HL-60/S4 treated with phorbol 12-myristate 13-acetate at 8.2 ng/mL for 4 days and 3 days (cell line): Measurements from ENCODE around the gene LARGE1.
"Not testable (repeated sequence)": the region's sequence is repeated elsewhere in the genome, so short reads cannot be mapped to it uniquely, and the experiment has no call there.

Source experiments
- in situ Hi-C: fragments of 300-500 bp; cut with MboI; formaldehyde crosslinking; loops from 2 replicates; pipeline ENCODE4 v1.15.0; 2022; ENCODE audit warnings: low sequenced_read_pairs

Gene LARGE1

DNA sequence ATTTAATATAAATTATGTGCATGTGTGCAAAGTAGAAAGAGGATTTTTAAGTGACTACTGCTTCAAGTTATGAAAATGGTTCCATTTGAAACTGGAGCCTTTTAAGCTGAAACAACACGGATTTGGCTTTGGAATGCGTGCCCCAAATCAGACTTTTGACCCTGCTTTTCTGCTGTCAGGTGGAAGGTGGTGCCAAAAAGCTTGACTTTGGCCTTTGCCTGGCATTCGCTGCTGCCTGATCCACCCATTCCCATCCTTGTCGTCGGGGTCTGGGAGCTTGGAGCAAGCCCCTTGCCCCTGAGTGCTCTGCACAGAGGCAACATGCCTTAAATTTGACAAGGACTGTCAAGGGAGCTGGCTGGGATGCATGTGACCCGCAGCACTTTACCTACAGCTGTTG lies 526.8 kb downstream of the LARGE1 start:
- in situ Hi-C loops, result no loop called here

- in situ Hi-C loops, result no loop called here
Measured at GRCh38 chr22:33391298-33391697, 529.0 kb downstream of the LARGE1 start.

GRCh38 chr22:33389936-33390335 lies 530.3 kb downstream of the LARGE1 start:
- in situ Hi-C loops, result no loop called here

DNA sequence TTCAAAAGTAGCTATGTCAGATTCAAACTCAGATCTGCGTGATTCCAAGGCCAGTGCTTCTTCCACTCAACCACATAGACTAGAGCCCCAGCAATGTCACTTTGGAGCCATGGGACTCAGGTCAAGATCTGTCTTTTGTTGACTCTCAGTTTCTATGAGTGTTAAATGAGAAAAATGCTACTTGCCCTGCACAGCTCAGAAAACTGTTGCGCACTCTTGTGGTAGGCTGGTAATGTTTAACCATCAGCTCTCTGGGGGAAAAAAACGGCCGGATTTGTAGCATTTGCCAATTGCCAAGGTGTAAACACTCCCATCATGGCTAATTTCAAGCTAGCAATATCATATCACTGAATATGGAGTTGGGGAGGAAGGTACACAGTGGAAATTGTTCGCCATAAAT lies 534.0 kb downstream of the LARGE1 start:
- in situ Hi-C loops, result no loop called here

- in situ Hi-C loops, result no loop called here
Measured at GRCh38 chr22:33385611-33386010, 534.7 kb downstream of the LARGE1 start.

GRCh38 chr22:33382436-33382835 lies 537.8 kb downstream of the LARGE1 start:
- in situ Hi-C loops, result no loop called here

GRCh38 chr22:33381531-33382406 lies 538.5 kb downstream of the LARGE1 start:
- in situ Hi-C loops, result no loop called here

- in situ Hi-C loops, result no loop called here
Measured at GRCh38 chr22:33380789-33381530, 539.3 kb downstream of the LARGE1 start.

- in situ Hi-C loops, result no loop called here
Measured at GRCh38 chr22:33379836-33380235, 540.4 kb downstream of the LARGE1 start.

DNA sequence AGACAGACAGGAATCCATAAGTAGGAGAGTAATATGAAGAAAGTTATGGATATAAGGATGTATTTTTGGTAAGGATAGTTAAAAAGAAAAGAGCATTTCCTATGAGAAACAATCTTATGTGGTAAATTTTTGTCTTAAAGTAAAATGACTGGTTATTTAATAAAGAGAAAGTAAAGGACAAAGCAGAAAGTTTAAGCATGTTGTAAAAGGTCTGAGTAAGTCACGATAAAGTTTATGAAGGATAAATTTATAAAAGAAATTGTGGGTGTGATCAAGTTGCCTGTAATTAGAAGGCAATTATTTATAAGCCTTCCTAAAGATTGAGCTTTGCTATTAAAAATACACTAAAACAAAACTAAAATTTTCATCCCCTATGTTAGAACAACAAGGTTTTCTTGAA lies 547.4 kb downstream of the LARGE1 start:
- in situ Hi-C loops, result no loop called here

GRCh38 chr22:33363256-33363655 lies 557.0 kb downstream of the LARGE1 start:
- in situ Hi-C loops, result not testable (repeated sequence)

DNA sequence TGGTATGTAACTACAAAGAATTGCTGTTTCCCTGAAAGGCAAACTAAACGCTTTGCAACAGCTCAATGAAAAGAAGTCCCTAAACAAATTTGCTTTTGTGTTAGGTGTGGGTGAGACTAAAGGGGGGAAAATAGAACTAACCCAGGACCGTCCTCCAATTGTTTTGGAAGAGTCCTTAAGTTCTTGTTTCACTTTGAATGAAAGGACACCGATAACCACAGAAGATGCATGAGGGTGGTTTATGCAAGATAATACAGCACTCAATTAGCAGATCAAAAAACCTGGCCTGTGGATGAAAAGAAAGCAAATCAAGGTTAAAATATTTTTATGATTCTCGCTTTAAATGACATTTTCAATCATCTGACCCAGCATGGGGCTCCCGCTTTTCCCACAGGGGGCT lies 557.6 kb downstream of the LARGE1 start:
- in situ Hi-C loops, result no loop called here

DNA sequence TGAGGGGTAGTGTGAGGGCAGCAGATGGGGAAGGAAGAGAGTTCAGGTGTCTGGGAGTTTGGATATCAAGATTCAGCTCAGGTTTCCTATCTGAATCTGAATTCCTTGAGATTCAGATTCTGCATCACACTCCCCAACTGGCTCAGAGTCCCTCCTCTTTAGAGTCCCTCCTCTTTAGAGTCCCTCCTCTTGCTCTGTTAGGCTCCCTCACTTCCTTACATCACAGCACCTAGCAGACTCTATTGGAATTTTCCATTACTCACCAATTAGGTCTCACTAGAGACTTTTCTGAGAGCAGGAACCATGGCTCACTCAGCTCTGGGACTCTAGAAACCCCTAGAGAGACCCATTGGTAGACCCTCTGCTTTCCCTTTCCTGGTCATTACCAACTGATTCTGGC lies 558.7 kb downstream of the LARGE1 start:
- in situ Hi-C loops, result no loop called here

DNA sequence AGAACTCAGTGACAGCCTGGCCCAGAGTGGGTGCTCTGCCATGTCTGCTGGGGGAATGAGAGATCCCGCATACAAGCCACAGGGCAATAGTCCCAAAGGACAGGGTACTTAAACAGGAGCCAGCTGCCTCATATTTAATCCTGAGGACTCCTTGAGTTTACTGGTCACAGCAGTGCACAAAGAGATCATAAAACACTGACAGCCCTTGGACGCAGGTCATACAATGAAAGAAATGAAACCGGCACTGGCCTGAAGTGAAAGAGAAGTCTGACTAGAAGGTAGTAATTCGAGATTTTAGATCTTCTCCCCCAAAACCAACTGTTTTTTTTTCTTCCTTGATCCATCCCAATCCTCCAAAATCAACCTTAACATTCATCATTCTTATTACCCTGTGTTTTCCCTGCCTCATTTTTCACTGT lies 562.3 kb downstream of the LARGE1 start:
- in situ Hi-C loops, result no loop called here

DNA sequence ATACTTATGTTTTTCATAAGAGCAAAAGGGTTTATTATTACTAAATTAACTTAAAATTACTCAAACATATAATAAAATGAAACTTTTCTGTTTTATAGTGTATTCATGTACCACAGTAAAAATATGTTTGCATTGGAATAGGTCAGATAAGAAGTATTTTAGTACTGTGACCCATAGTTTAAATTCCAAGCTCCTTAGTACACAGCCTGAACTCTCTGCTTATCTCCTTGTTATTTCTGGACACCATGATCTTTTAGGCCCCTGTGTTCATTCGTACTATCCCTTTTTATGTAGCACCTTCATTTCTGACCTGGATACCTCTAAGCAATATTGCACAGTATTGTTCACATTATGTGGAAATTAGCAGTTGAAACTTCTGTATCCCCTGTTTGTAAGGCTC lies 565.3 kb downstream of the LARGE1 start:
- in situ Hi-C loops, result no loop called here

DNA sequence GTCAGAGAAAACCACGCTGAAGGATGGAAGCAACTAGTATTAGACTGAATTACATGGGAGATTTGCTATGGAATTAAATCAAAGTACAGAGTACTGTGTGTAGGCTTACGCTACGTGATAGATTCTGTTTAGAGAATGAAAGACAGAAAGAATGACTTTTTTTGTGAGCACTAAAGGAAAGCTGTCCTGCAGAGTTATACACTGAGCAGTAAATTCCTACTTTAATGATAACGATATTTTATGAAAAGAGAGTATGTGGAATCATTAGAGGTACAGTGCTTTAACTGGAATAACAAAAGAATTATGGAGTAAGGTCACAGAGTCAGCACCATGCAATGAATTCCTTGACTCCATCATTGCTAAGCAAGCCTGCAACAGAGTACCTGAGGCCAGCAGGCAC lies 566.8 kb downstream of the LARGE1 start:
- in situ Hi-C loops, result no loop called here

GRCh38 chr22:33352768-33353167 lies 567.5 kb downstream of the LARGE1 start:
- in situ Hi-C loops, result no loop called here

DNA sequence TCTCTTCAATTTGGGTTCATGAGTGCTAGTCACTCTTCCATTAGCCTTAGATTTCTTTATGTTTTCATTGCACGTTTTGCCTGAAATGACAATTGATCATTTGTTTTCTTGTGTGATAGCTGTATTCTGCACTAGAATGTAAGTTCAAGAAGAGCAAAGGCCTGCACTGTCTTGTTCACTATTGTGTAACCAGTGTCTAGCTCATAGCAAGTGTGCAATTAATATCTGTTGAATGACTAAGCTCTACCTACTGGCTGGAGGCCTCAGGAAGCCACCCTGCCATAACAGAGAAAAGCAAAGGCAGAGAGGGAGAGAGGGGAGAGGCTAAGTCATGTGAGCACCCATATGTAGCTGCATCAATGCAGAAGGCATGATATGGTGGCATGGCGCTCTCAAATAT lies 569.3 kb downstream of the LARGE1 start:
- in situ Hi-C loops, result no loop called here

DNA sequence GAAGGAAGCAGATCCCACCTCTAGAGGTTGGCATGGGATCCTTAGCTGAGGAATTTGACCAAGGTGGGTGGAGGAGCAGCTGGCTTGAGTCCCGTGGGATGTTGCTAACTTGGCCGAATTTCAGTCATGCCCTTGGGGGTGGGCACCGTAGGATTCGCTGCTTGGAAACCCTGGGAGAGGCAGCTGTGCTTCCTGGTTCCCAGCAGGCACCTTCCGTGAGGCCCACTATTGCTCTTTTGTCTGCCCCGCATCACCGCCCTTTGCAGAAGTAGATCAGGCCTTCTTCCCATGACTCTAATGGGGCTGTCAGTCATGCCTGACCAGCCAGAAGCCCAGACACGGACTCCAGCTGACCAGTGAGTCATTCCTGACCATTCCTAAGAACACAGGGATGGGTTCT lies 569.8 kb downstream of the LARGE1 start:
- in situ Hi-C loops, result no loop called here

GRCh38 chr22:33347002-33347401 lies 573.3 kb downstream of the LARGE1 start:
- in situ Hi-C loops, result no loop called here

DNA sequence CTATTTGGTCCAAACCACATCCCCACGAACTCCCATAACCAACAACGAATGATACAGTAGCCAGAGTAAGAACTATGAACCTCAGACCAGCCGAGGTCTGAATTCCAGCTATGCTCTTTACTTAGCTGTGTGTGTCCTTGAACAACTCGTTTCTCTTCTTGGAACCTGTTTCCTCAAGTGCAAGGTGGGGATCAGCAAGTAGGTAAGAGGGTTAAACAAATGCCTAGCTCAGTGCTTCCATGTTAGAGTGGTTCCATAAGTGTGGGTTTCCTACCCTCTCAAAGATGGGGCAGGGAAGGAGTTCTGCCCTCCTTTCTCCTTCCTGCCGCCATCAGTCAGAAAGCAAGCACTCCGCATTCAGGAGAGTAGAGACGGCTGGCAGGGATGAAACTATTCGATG lies 578.7 kb downstream of the LARGE1 start:
- in situ Hi-C loops, result no loop called here

- in situ Hi-C loops, result no loop called here
Measured at GRCh38 chr22:33337524-33337923, 582.8 kb downstream of the LARGE1 start.
